Trophoblast cell (in vitro differentiated cells and primary cell): ENCODE measurements around the gene ACACA.
A peak's percentile ranks its signal among the peaks of the same experiment; 100 is the strongest.
"Not testable (repeated sequence)": the region's sequence is repeated elsewhere in the genome, so short reads cannot be mapped to it uniquely, and the experiment has no call there.

Source experiments
- DNase-seq, 2 donors: peaks; one replicate each; pipeline ENCODE4 v3.0.0-alpha.2; 2016
- H2AFZ ChIP-seq: 2 replicates; pipeline ENCODE4 v1.6.1; 2013; ENCODE audit warnings: low read length, moderate library complexity, mild to moderate bottlenecking; ENCODE audit not compliant: insufficient read depth, poor library complexity
- H2AK5ac ChIP-seq: 2 replicates; pipeline ENCODE4 v1.6.1; 2013; ENCODE audit warnings: mild to moderate bottlenecking, low read length
- H2BK120ac ChIP-seq: 2 replicates; pipeline ENCODE4 v1.6.1; 2013; ENCODE audit warnings: low read length, mild to moderate bottlenecking, moderate library complexity; ENCODE audit not compliant: insufficient read depth, poor library complexity
- H2BK12ac ChIP-seq: 2 replicates; pipeline ENCODE4 v1.6.1; 2013; ENCODE audit warnings: mild to moderate bottlenecking, low read length, moderate library complexity
- H2BK5ac ChIP-seq: 2 replicates; pipeline ENCODE4 v1.6.1; 2013; ENCODE audit warnings: low read length, low read depth, moderate library complexity, mild to moderate bottlenecking; ENCODE audit not compliant: poor library complexity
- H3K14ac ChIP-seq: 2 replicates; pipeline ENCODE4 v1.6.1; 2013; ENCODE audit warnings: mild to moderate bottlenecking, low read length
- H3K18ac ChIP-seq: 2 replicates; pipeline ENCODE4 v1.6.1; 2013; ENCODE audit warnings: mild to moderate bottlenecking, low read length
- H3K23ac ChIP-seq: 2 replicates; pipeline ENCODE4 v1.6.1; 2013; ENCODE audit warnings: low read length
- H3K27ac ChIP-seq: 2 replicates; pipeline ENCODE4 v1.5.1; 2013; ENCODE audit warnings: low read depth, mild to moderate bottlenecking, inconsistent platforms, low read length, moderate library complexity
- H3K27me3 ChIP-seq: 2 replicates; pipeline ENCODE4 v1.6.1; 2013; ENCODE audit warnings: inconsistent platforms, mild to moderate bottlenecking, low read length, moderate library complexity; ENCODE audit not compliant: insufficient read depth
- H3K36me3 ChIP-seq, 2 experiments: 1 replicate in 1 of 2; 2 replicates in 1 of 2; pipeline ENCODE4 v1.6.1; 2013; ENCODE audit warnings: low read length in 2 of 2, mild to moderate bottlenecking in 2 of 2, moderate library complexity in 1 of 2; ENCODE audit not compliant: insufficient read depth in 2 of 2, control insufficient read depth in 1 of 2
- H3K4ac ChIP-seq: 2 replicates; pipeline ENCODE4 v1.6.1; 2013; ENCODE audit warnings: low read depth, mild to moderate bottlenecking, low read length, moderate library complexity
- H3K4me1 ChIP-seq, 2 experiments: 1 replicate in 1 of 2; 2 replicates in 1 of 2; pipeline ENCODE4 v1.6.1; 2013; ENCODE audit warnings: low read length in 2 of 2, mild to moderate bottlenecking in 2 of 2, moderate library complexity in 1 of 2; ENCODE audit not compliant: insufficient read depth in 2 of 2, control insufficient read depth in 1 of 2
- H3K4me2 ChIP-seq: 2 replicates; pipeline ENCODE4 v1.6.1; 2013; ENCODE audit warnings: inconsistent platforms, mild to moderate bottlenecking, low read length, moderate library complexity
- H3K4me3 ChIP-seq: 2 replicates; pipeline ENCODE4 v1.5.1; 2013; ENCODE audit warnings: mild to moderate bottlenecking, low read depth, low read length, inconsistent platforms
- H3K79me1 ChIP-seq: one replicate; pipeline ENCODE4 v1.6.1; 2013; ENCODE audit warnings: low read length
- H3K79me2 ChIP-seq: 2 replicates; pipeline ENCODE4 v1.6.1; 2013; ENCODE audit warnings: low read length, mild to moderate bottlenecking; ENCODE audit not compliant: control insufficient read depth, insufficient read depth, poor library complexity
- H3K9ac ChIP-seq: 2 replicates; pipeline ENCODE4 v1.6.1; 2013; ENCODE audit warnings: mild to moderate bottlenecking, low read length
- H3K9me3 ChIP-seq: 2 replicates; pipeline ENCODE4 v1.6.1; 2013; ENCODE audit warnings: low read depth, mild to moderate bottlenecking, control low read depth, inconsistent platforms, low read length; ENCODE audit not compliant: insufficient read depth
- H4K12ac ChIP-seq: 2 replicates; pipeline ENCODE4 v1.6.1; 2013; ENCODE audit warnings: low read depth, mild to moderate bottlenecking, low read length, moderate library complexity
- H4K8ac ChIP-seq: 2 replicates; pipeline ENCODE4 v1.6.1; 2013; ENCODE audit warnings: low read depth, mild to moderate bottlenecking, low read length, moderate library complexity
- H4K91ac ChIP-seq: one replicate; pipeline ENCODE4 v1.6.1; 2013; ENCODE audit warnings: low read depth, mild to moderate bottlenecking, low read length, moderate library complexity
- WGBS: extraction: QIAGEN DNeasy Blood & Tissue Kit; methylation state at CpG from one replicate; pipeline ENCODE4 v1.1.7; 2013; ENCODE audit warnings: missing lambda C conversion rate; ENCODE audit not compliant: insufficient read length, insufficient coverage; ENCODE audit errors: extremely low coverage; 5-methylcytosine and 5-hydroxymethylcytosine counted together

ACACA gene

DNA sequence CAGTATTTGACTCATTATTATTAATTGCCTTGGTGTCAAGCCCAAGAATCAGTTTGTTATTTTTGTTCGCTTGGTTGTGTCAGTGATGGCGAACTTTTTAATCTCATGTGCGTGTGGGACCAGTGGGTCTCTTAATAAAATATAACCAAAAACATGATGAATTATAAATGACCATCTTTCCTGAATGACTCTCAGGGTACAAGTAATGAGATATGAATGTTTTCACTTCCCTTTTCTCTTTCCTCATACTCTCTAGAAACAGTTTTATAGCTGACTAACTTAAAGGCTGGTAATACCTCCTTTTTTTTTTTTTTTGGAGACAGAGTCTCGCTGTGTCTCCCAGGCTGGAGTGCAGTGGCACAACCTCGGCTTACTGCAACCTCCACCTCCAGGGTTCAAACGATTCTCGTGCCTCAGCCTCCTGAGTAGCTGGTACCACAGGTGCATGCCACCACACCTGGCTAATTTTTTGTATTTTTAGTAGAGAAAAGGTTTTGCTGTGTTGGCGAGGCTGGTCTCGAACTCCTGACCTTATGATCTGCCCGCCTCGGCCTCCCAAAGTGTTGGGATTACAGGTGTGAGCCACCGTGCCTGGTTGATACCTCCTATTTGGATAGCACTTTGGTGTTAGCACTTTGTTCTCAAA is 34.9 kb upstream of the ACACA start:
- H3K9me3 ChIP-seq, H4K12ac ChIP-seq, H3K4me1 ChIP-seq, H4K8ac ChIP-seq, H3K18ac ChIP-seq, H2BK120ac ChIP-seq, H3K4ac ChIP-seq, H3K79me1 ChIP-seq, H3K4me2 ChIP-seq, H2AK5ac ChIP-seq, H4K91ac ChIP-seq, H3K4me3 ChIP-seq, H3K14ac ChIP-seq, H3K9ac ChIP-seq, H2BK12ac ChIP-seq, H3K27me3 ChIP-seq, H3K79me2 ChIP-seq, H3K23ac ChIP-seq, H2BK5ac ChIP-seq, H2AFZ ChIP-seq, H3K27ac ChIP-seq, DNase-seq: not testable (repeated sequence)
- no CpG with 5 or more reads among the region's 12 CpGs for WGBS
- H3K36me3 ChIP-seq = peaks cover 19 to 22% of the 10 kb centered on the region in 2 experiments

DNA sequence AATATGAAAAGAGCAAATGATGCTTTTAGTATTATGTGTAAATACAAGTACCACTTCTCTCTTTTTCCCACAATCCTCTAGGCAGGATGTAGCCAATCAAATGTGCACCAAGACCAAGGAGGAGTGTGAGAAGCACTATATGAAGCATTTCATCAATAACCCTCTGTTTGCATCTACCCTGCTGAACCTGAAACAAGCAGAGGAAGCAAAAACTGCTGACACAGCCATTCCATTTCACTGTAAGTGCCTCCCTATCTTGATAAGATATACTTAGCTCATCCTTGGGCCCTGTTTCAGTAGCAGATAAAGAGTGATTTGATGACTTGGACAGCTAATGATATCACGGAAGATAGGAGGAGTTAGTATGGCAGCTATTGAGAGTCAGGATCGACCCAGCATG is 33.8 kb upstream of the ACACA start:
- Histone ChIP-seq H3K18ac (no peak overlapping the region), H3K79me1 (no peaks in the 10 kb centered on the region), H3K79me2 (no peaks in the 10 kb centered on the region), H2AK5ac (no peak overlapping the region), H3K9me3 (no peaks in the 10 kb centered on the region), H2BK5ac (no peak overlapping the region), H3K4me2 (no peak overlapping the region), H4K91ac (no peak overlapping the region), H4K8ac (no peak overlapping the region), H3K27ac (no peak overlapping the region), H3K9ac (no peak overlapping the region), H3K14ac (no peak overlapping the region), H2AFZ (no peak overlapping the region), H3K4ac (no peak overlapping the region), H3K27me3 (no peaks in the 10 kb centered on the region), H3K36me3 (peaks cover 22 to 23% of the 10 kb centered on the region in 2 experiments), H2BK120ac (no peak overlapping the region), H3K23ac (no peak overlapping the region), H4K12ac (no peak overlapping the region), H3K4me1 (no peaks in the 10 kb centered on the region), H3K4me3 (no peak overlapping the region), H2BK12ac (no peak overlapping the region)
- WGBS = no CpG with 5 or more reads among the region's 2 CpGs
- no peak for DNase-seq

GRCh38 chr17:37438141-37438540 is 31.5 kb upstream of the ACACA start:
- WGBS = no CpG with 5 or more reads among the region's 4 CpGs
- H3K27me3 ChIP-seq = no peaks in the 10 kb centered on the region
- H2BK5ac ChIP-seq = no peak overlapping the region
- no peak overlapping the region for H2AFZ ChIP-seq
- H3K79me2 ChIP-seq = no peaks in the 10 kb centered on the region
- no peaks in the 10 kb centered on the region for H3K79me1 ChIP-seq
- no peak overlapping the region for H2BK12ac ChIP-seq
- H4K8ac ChIP-seq = no peak overlapping the region
- no peak overlapping the region for H3K9ac ChIP-seq
- no peak overlapping the region for H3K14ac ChIP-seq
- H2AK5ac ChIP-seq = no peak overlapping the region
- H4K12ac ChIP-seq = no peak overlapping the region
- no peak overlapping the region for H3K18ac ChIP-seq
- peak in 1 of 2 donors; percentile 9 for DNase-seq
- no peaks in the 10 kb centered on the region for H3K4me1 ChIP-seq
- H3K36me3 ChIP-seq = peaks cover 18 to 20% of the 10 kb centered on the region in 2 experiments
- H3K27ac ChIP-seq = no peak overlapping the region
- H3K9me3 ChIP-seq = no peaks in the 10 kb centered on the region
- H2BK120ac ChIP-seq = no peak overlapping the region
- H3K4me2 ChIP-seq = no peak overlapping the region
- H3K4ac ChIP-seq = no peak overlapping the region
- no peak overlapping the region for H3K23ac ChIP-seq
- H3K4me3 ChIP-seq = no peak overlapping the region
- no peak overlapping the region for H4K91ac ChIP-seq

DNA sequence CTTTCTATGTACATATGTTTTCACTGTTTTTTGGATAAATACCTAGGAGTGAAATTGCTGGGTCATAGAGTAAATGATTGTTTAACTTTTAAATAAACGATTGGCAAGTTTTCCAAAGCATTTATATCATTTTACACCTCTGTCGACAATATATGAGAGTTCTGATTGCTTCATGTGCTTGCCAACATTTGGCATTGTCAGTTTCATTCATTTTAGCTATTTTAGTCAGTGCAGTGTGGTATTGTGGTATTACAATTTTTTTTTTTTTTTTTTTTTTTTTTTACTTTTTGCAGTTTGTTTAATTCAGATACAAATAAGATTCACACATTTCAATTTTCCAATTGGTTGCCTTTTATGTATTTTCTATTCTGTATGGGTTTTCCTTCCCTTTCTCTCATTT is 26.0 kb upstream of the ACACA start:
- H2AFZ ChIP-seq = no peak overlapping the region
- H2BK12ac ChIP-seq = no peak overlapping the region
- H3K79me1 ChIP-seq = no peaks in the 10 kb centered on the region
- no peak overlapping the region for H4K12ac ChIP-seq
- H4K8ac ChIP-seq = no peak overlapping the region
- no peak overlapping the region for H2AK5ac ChIP-seq
- no peak overlapping the region for H4K91ac ChIP-seq
- H3K14ac ChIP-seq = no peak overlapping the region
- H3K4ac ChIP-seq = no peak overlapping the region
- no peaks in the 10 kb centered on the region for H3K79me2 ChIP-seq
- no peak for DNase-seq
- no peaks in the 10 kb centered on the region for H3K9me3 ChIP-seq
- no peak overlapping the region for H2BK120ac ChIP-seq
- H3K4me3 ChIP-seq = no peak overlapping the region
- no CpG with 5 or more reads among the region's 2 CpGs for WGBS
- H3K4me1 ChIP-seq = no peaks in the 10 kb centered on the region
- peaks cover 9 to 10% of the 10 kb centered on the region in 2 experiments for H3K36me3 ChIP-seq
- no peak overlapping the region for H3K27ac ChIP-seq
- H3K27me3 ChIP-seq = no peaks in the 10 kb centered on the region
- no peak overlapping the region for H3K18ac ChIP-seq
- H2BK5ac ChIP-seq = no peak overlapping the region
- no peak overlapping the region for H3K9ac ChIP-seq
- no peak overlapping the region for H3K4me2 ChIP-seq
- no peak overlapping the region for H3K23ac ChIP-seq
